Peyer's patch (tissue), 4 donors: ENCODE measurements around the gene CRIP2. TPM values are rescaled to one million over a fixed set of nuclear protein-coding genes. Genes with fewer than 3 reads are reported as not detected.

Experiments used
- DNase-seq, 3 donors: peaks; one replicate each; pipeline ENCODE4 v3.0.0-alpha.2; 2017 to 2019
- H3K27ac ChIP-seq, 4 donors: fragments of 200-600 bp; sonication (generic); one replicate each; pipeline ENCODE4 v1.5.1; 2016 to 2019
- H3K27me3 ChIP-seq, 2 donors: fragments of 200-600 bp; sonication (generic); one replicate each; pipeline ENCODE4 v1.5.1; 2019
- H3K36me3 ChIP-seq, 3 donors: fragments of 200-600 bp; sonication (generic); one replicate each; pipeline ENCODE4 v1.5.1; 2016 to 2019
- H3K4me1 ChIP-seq, 4 donors: fragments of 200-600 bp; sonication (generic); one replicate each; pipeline ENCODE4 v1.5.1; 2016 to 2019
- H3K4me3 ChIP-seq, 4 donors: fragments of 200-600 bp; sonication (generic); 1 replicate in 3 of 4; 2 replicates in 1 of 4; pipeline ENCODE4 v1.5.1; 2016 to 2019; ENCODE audit warnings: mild to moderate bottlenecking in 1 of 4
- H3K9me3 ChIP-seq, 4 donors: fragments of 200-600 bp; sonication (generic); one replicate each; pipeline ENCODE4 v1.5.1; 2016 to 2019; ENCODE audit warnings: mild to moderate bottlenecking in 1 of 4
- CTCF ChIP-seq, 6 experiments: fragments of 450-650 bp in 4 of 6; fragments of 200-600 bp in 2 of 6; sonication (generic) in 1 of 6; IDR thresholded peaks; one replicate each; pipeline ENCODE4 v1.5.1; 2017 to 2019; ENCODE audit warnings: antibody characterized with exemption in 6 of 6, mild to moderate bottlenecking in 3 of 6, moderate library complexity in 1 of 6
- POLR2A ChIP-seq, 2 donors: fragments of 450-650 bp; IDR thresholded peaks; one replicate each; pipeline ENCODE4 v1.5.1; 2017; ENCODE audit warnings: antibody characterized with exemption in 2 of 2, mild to moderate bottlenecking in 2 of 2, moderate library complexity in 2 of 2
- total RNA-seq, 4 donors: library from RNA; depleted of rRNA; stranded (reverse); fragments of >200 nt; gene quantifications; one replicate each; pipeline ENCODE4 v1.1.0, GENCODE V29; 2016

CRIP2 gene
- total RNA-seq, 4 donors from 2014 or later = 20.8 to 69.3 (median 41.9) TPM

GRCh38 chr14:105494606-105494929 is 19.9 kb downstream of the CRIP2 start:
- no peak for TF ChIP-seq POLR2A (IDR thresholded peaks at IDR 0.05)
- TF ChIP-seq CTCF (IDR thresholded peaks at IDR 0.05) = no peak
- H3K9me3 ChIP-seq = no peaks in the 10 kb centered on the region
- no peak overlapping the region for H3K27ac ChIP-seq
- no peak for DNase-seq
- no peak overlapping the region for H3K4me3 ChIP-seq
- H3K4me1 ChIP-seq = peaks cover 0 to 10% (median 4%) of the 10 kb centered on the region in 4 donors
- H3K27me3 ChIP-seq = no peaks in the 10 kb centered on the region
- peaks cover 0 to 17% (median 0%) of the 10 kb centered on the region in 3 donors for H3K36me3 ChIP-seq

GRCh38 chr14:105495101-105495989 is 20.7 kb downstream of the CRIP2 start:
- Histone ChIP-seq H3K27ac (no peak overlapping the region), H3K36me3 (peaks cover 0 to 17% (median 0%) of the 10 kb centered on the region in 3 donors), H3K4me3 (no peak overlapping the region), H3K27me3 (no peaks in the 10 kb centered on the region), H3K9me3 (no peaks in the 10 kb centered on the region), H3K4me1 (peaks cover 0 to 9% (median 4%) of the 10 kb centered on the region in 4 donors)
- TF ChIP-seq POLR2A (IDR thresholded peaks at IDR 0.05) (no peak), CTCF (IDR thresholded peaks at IDR 0.05) (no peak)
- DNase-seq = peak in 1 of 3 donors; percentile 45

DNA sequence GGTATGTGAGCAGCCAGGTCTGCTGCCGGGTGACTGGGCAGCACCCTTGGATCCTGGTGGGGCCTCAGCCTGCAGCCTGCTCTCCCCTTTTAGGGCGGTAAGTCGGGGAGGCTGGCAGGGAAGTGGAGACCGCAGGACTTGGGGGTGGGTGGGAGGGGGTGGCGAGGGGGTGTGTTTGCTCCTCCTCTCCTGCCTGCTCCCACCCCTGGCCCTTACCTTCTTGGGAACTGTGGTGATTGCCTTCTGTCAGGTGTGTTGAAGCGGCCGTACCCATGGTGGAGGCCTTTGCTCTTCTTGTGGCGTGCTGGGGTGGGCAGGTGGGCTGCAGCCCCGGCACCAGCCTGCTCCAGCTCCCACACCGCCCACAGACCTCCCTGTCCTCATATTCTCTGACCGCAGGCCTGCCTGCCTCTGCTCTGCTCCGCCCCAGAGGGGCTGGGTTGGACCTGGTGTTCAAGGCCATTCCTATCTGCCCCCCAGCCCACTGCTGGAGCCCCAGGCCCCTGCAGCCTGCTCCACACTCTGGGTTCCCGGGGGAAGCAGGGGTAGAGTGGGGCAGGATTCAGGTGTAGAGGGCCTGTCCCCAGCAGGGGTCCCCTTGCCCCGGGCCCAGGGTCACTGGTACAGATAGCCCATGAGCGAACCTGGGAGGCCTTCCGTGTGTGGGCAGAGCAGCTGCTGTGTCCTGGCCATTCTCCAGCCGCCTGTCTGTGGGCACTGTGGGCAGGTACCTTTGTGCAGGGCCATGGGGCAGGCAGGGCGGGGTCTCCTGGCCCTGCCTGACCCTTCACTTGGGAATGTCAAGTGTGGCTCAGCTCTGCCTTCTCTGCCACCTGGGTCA is 21.6 kb downstream of the CRIP2 start:
- H3K4me3 ChIP-seq = no peak overlapping the region

GRCh38 chr14:105496831-105497591 is 22.4 kb downstream of the CRIP2 start:
- Histone ChIP-seq H3K36me3 (peaks cover 0 to 17% (median 0%) of the 10 kb centered on the region in 3 donors), H3K4me1 (peaks cover 0 to 3% (median under 1%) of the 10 kb centered on the region in 4 donors), H3K4me3 (no peak overlapping the region), H3K27me3 (no peaks in the 10 kb centered on the region), H3K9me3 (no peaks in the 10 kb centered on the region), H3K27ac (no peak overlapping the region)
- no peak for TF ChIP-seq POLR2A (IDR thresholded peaks at IDR 0.05)
- no peak for DNase-seq

More for the DNA sequence above, 21.6 kb downstream of the CRIP2 start:
- peaks cover 0 to 17% (median 0%) of the 10 kb centered on the region in 3 donors for H3K36me3 ChIP-seq
- peaks cover 0 to 9% (median 4%) of the 10 kb centered on the region in 4 donors for H3K4me1 ChIP-seq
- no peak for TF ChIP-seq POLR2A (IDR thresholded peaks at IDR 0.05)
- no peak for TF ChIP-seq CTCF (IDR thresholded peaks at IDR 0.05)
- no peak for DNase-seq
- H3K27ac ChIP-seq = no peak overlapping the region
- H3K9me3 ChIP-seq = no peaks in the 10 kb centered on the region
- H3K27me3 ChIP-seq = no peaks in the 10 kb centered on the region

- no peaks in the 10 kb centered on the region for H3K4me1 ChIP-seq
Measured at GRCh38 chr14:105497671-105498429, 23.2 kb downstream of the CRIP2 start.

More at GRCh38 chr14:105497671-105498429, 23.2 kb downstream of the CRIP2 start:
- TF ChIP-seq POLR2A (IDR thresholded peaks at IDR 0.05) (no peak), CTCF (IDR thresholded peaks at IDR 0.05) (no peak)
- peaks cover 0 to 14% (median 0%) of the 10 kb centered on the region in 3 donors for H3K36me3 ChIP-seq
- DNase-seq = no peak
- H3K27ac ChIP-seq = no peak overlapping the region
- no peak overlapping the region for H3K4me3 ChIP-seq
- no peaks in the 10 kb centered on the region for H3K27me3 ChIP-seq
- H3K9me3 ChIP-seq = no peaks in the 10 kb centered on the region
